ENCODE results near the gene CALB2.

- TF ChIP-seq CTCF (IDR thresholded peaks at IDR 0.05) (no peak), POLR2A (IDR thresholded peaks at IDR 0.05) (no peak)
Measured at GRCh38 chr16:71373073-71373472, 14.6 kb downstream of the CALB2 start.

Measured in right lobe of liver (tissue), 4 donors.